Sigmoid colon (tissue), 7 donors: ENCODE measurements around the gene GNB2. TPM values are rescaled to one million over a fixed set of nuclear protein-coding genes. Genes with fewer than 3 reads are reported as not detected.

Experiments used
- DNase-seq: peaks from one replicate; pipeline ENCODE4 v3.0.0-alpha.2; 2019
- H3K27ac ChIP-seq, 4 donors: fragments of 200-600 bp; sonication (generic); one replicate each; pipeline ENCODE4 v1.5.1; 2016 to 2019; ENCODE audit warnings: mild to moderate bottlenecking in 1 of 4
- H3K27me3 ChIP-seq, 3 donors: fragments of 200-600 bp; sonication (generic); one replicate each; pipeline ENCODE4 v1.5.1; 2019; ENCODE audit warnings: mild to moderate bottlenecking in 1 of 3
- H3K36me3 ChIP-seq, 4 donors: fragments of 200-600 bp; sonication (generic); one replicate each; pipeline ENCODE4 v1.5.1; 2016 to 2019
- H3K4me1 ChIP-seq, 4 donors: fragments of 200-600 bp; sonication (generic); one replicate each; pipeline ENCODE4 v1.5.1; 2017 to 2019
- H3K4me3 ChIP-seq, 4 donors: fragments of 200-600 bp; sonication (generic); one replicate each; pipeline ENCODE4 v1.5.1; 2017 to 2019; ENCODE audit warnings: mild to moderate bottlenecking in 2 of 4, moderate library complexity in 1 of 4
- H3K9me3 ChIP-seq, 4 donors: fragments of 200-600 bp in 3 of 4; sonication (generic) in 3 of 4; one replicate each; pipeline versions ENCODE4 v1.5.1 to v1.6.1; 2013 to 2019
- CTCF ChIP-seq, 4 experiments: fragments of 450-650 bp in 3 of 4; fragments of 200-600 bp in 1 of 4; IDR thresholded peaks; one replicate each; pipeline ENCODE4 v1.5.1; 2016 to 2019; ENCODE audit warnings: antibody characterized with exemption in 4 of 4, mild to moderate bottlenecking in 3 of 4, moderate library complexity in 2 of 4
- EP300 ChIP-seq, 4 donors: sonication (generic); formaldehyde crosslinking; IDR thresholded peaks; one replicate each; pipeline ENCODE4 v1.6.1; 2017; ENCODE audit warnings: antibody characterized with exemption in 4 of 4
- POLR2A ChIP-seq, 2 donors: fragments of 450-650 bp; IDR thresholded peaks; one replicate each; pipeline ENCODE4 v1.6.1; 2016; ENCODE audit warnings: antibody characterized with exemption in 2 of 2, mild to moderate bottlenecking in 2 of 2, moderate library complexity in 2 of 2
- POLR2AphosphoS5 ChIP-seq, 4 donors: sonication (generic); formaldehyde crosslinking; IDR thresholded peaks; one replicate each; pipeline ENCODE4 v1.6.1; 2017; ENCODE audit warnings: antibody characterized with exemption in 4 of 4
- WGBS, 2 donors: extraction: QIAGEN DNeasy Blood & Tissue Kit; methylation state at CpG; one replicate each; pipeline ENCODE4 v1.1.7; 2013; 5-methylcytosine and 5-hydroxymethylcytosine counted together
- intact Hi-C: fragments of 100-400 bp; cut with DNase I; formaldehyde crosslinking; loops from one replicate; pipeline ENCODE4 v1.15.1; 2023
- polyA plus RNA-seq, 3 donors: library from polyadenylated mRNA; stranded (reverse); fragments of 200-250 nt; gene quantifications; one replicate each; pipeline ENCODE4 v1.2.3, GENCODE V29; 2013
- total RNA-seq, 4 donors: library from RNA; depleted of rRNA; stranded (reverse); fragments of >200 nt; gene quantifications; one replicate each; pipeline ENCODE4 v1.1.0, GENCODE V29; 2016
- donor health status: healthy with polysubstance abuse.
- donor health status: Bipolar disorder and iron deficiency.
- donor health status: healthy.

GNB2 gene
- total and polyA plus RNA-seq, 7 donors, result 133 to 286 (median 199) TPM

GRCh38 chr7:100691676-100692577 lies 18.4 kb downstream of the GNB2 start:
- intact Hi-C loops, result loop anchor here (1.0 to 5.0 kb wide), 4 partner anchors 17 to 225 kb away; no protein-coding TSS in a partner anchor
- H3K9me3 ChIP-seq, result no peaks in the 10 kb centered on the region
- WGBS, 2 donors, result 41 to 42% methylated on average over 28 of the region's 28 CpGs
- peaks cover 0 to 58% (median 54%) of the 10 kb centered on the region in 4 donors for H3K4me1 ChIP-seq
- H3K36me3 ChIP-seq, result peaks cover 15 to 26% (median 20%) of the 10 kb centered on the region in 4 donors
- peak; percentile 89 for DNase-seq
- H3K27ac ChIP-seq, result peak overlapping the region; percentile 38 to 95 (median 84)
- H3K4me3 ChIP-seq, result peak overlapping the region in 3 of 4 donors; percentile 8 to 99 (median 95)
- TF ChIP-seq CTCF (IDR thresholded peaks at IDR 0.05) (peak; percentile 74 to 93 (median 90)), EP300 (IDR thresholded peaks at IDR 0.05) (no peak), POLR2A (IDR thresholded peaks at IDR 0.05) (no peak), POLR2AphosphoS5 (IDR thresholded peaks at IDR 0.05) (peak in 1 of 4 donors; percentile 26)
- H3K27me3 ChIP-seq, result no peaks in the 10 kb centered on the region

- no peaks in the 10 kb centered on the region for H3K27me3 ChIP-seq
- H3K9me3 ChIP-seq, result no peaks in the 10 kb centered on the region
- H3K27ac ChIP-seq, result peak overlapping the region; percentile 82 to 95 (median 84)
- H3K4me3 ChIP-seq, result peak overlapping the region; percentile 73 to 99 (median 92)
- 64 to 78% methylated on average over 6 of the region's 6 CpGs for WGBS, 2 donors
- intact Hi-C loops, result loop anchor here (5.0 kb wide), 2 partner anchors 130 to 225 kb away; no protein-coding TSS in a partner anchor
- H3K36me3 ChIP-seq, result peaks cover 8 to 19% (median 13%) of the 10 kb centered on the region in 4 donors
- H3K4me1 ChIP-seq, result peaks cover 0 to 58% (median 54%) of the 10 kb centered on the region in 4 donors
- no peak for DNase-seq
- TF ChIP-seq CTCF (IDR thresholded peaks at IDR 0.05), result no peak
Measured at GRCh38 chr7:100692578-100692961, 19.0 kb downstream of the GNB2 start.

- H3K36me3 ChIP-seq, result peaks cover 0 to 10% (median 6%) of the 10 kb centered on the region in 4 donors
- DNase-seq, result peak; percentile 69
- no peaks in the 10 kb centered on the region for H3K27me3 ChIP-seq
- peak overlapping the region; percentile 82 to 95 (median 84) for H3K27ac ChIP-seq
- H3K9me3 ChIP-seq, result no peaks in the 10 kb centered on the region
- peaks cover 0 to 53% (median 47%) of the 10 kb centered on the region in 4 donors for H3K4me1 ChIP-seq
- TF ChIP-seq POLR2AphosphoS5 (IDR thresholded peaks at IDR 0.05) (no peak), POLR2A (IDR thresholded peaks at IDR 0.05) (no peak), EP300 (IDR thresholded peaks at IDR 0.05) (no peak), CTCF (IDR thresholded peaks at IDR 0.05) (no peak)
- 1% methylated on average over 81 of the region's 81 CpGs for WGBS, 2 donors
- peak overlapping the region; percentile 73 to 99 (median 92) for H3K4me3 ChIP-seq
- intact Hi-C loops, result loop anchor here (5.0 kb wide), 2 partner anchors 131 to 226 kb away; no protein-coding TSS in a partner anchor
Measured at GRCh38 chr7:100693312-100694097, 20.0 kb downstream of the GNB2 start.

GRCh38 chr7:100694098-100694745 lies 20.7 kb downstream of the GNB2 start, which contains the start of gene GIGYF1:
Gene GIGYF1, minus strand, starts transcription at chr7:100694250. Its CDS starts 6,012 bp downstream, at chr7:100688238.
- intact Hi-C loops, result loop anchor here (5.0 kb wide), 2 partner anchors 132 to 227 kb away; no protein-coding TSS in a partner anchor
- 1% methylated on average over 95 to 102 of the region's 102 CpGs for WGBS, 2 donors
- Histone ChIP-seq H3K36me3 (peaks cover 0 to 4% (median 1%) of the 10 kb centered on the region in 4 donors), H3K27me3 (no peaks in the 10 kb centered on the region), H3K27ac (peak within 1 kb of the TSS; percentile 82 to 95 (median 86)), H3K4me3 (peak within 1 kb of the TSS; percentile 73 to 99 (median 92)), H3K4me1 (peaks cover 0 to 46% (median 42%) of the 10 kb centered on the region in 4 donors), H3K9me3 (no peaks in the 10 kb centered on the region)
- DNase-seq, result peak; percentile 89
- TF ChIP-seq POLR2AphosphoS5 (IDR thresholded peaks at IDR 0.05) (peak in 3 of 4 donors; percentile 11 to 51 (median 43)), EP300 (IDR thresholded peaks at IDR 0.05) (no peak), CTCF (IDR thresholded peaks at IDR 0.05) (no peak), POLR2A (IDR thresholded peaks at IDR 0.05) (no peak)
